Retinal pigment epithelial cell (primary cell): Measurements from ENCODE around the gene VSX2.
A peak's percentile ranks its signal among the peaks of the same experiment; 100 is the strongest.

Experiments used
- DNase-seq: peaks from one replicate; pipeline ENCODE4 v3.0.0-alpha.2; 2010; ENCODE audit warnings: low read depth
- H3K4me3 ChIP-seq: 2 replicates; pipeline ENCODE4 v1.5.1; 2011; ENCODE audit warnings: mild to moderate bottlenecking, low read length, control low read depth, moderate library complexity
- CTCF ChIP-seq: conservative IDR thresholded peaks from 2 replicates; pipeline ENCODE4 v1.5.1; 2011; ENCODE audit warnings: low read depth, low read length, control low read depth, inconsistent platforms

Gene VSX2

DNA sequence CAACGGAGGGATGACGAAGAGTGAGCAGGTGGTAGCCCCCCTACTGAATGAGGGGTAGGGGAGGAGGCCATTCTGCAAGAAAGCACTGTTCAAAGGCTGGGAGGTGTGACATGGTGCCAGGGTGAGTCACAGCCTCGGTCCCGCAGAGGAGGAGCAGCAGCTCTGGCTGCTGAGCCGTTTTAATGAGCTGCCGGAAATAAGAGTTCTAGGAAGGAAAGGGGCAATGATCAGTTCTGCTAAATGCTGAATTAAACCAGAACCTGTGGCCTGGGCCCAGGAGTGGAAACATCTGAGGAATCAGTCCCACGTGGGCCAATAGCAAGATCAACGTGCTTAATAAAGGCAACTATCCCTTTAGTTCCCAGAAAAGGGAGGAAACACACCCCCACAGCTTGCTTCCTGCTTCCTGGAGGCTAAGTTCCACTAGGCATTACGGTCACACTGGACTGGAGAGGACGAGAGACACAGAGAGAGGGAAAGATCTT lies 59.9 kb downstream of the VSX2 start:
- DNase-seq: no peak
- no peak for TF ChIP-seq CTCF
- no peak overlapping the region for H3K4me3 ChIP-seq

- no peak for DNase-seq
- peak overlapping the region; percentile 88 for H3K4me3 ChIP-seq
- TF ChIP-seq CTCF: no peak
These were observed 62.4 kb downstream of the VSX2 start for GRCh38 chr14:74301594-74302151.

DNA sequence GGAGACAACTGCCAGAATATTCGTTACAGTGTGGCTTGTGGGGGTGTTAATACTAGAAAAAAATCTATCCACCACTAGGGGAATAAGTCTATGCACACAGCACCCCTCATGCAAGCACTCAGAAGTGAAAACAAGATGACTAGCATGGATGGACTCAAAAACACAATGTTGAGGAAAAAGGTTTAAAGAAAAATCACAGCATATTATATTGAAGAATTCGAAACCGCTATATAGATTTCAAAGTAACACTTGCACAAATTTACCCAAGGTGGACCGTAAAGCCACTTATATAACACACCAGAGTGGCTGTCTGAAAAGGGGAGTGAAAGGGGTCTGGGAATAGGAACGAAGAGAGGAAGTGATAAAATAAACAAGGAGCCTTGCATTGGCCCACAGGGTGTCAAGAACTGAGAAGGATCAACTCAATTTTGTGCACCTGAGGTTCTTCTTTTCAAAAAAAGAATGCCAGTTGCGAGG lies 62.9 kb downstream of the VSX2 start:
- peak; percentile 52 for TF ChIP-seq CTCF
- DNase-seq: peak; percentile 27
- peak overlapping the region; percentile 88 for H3K4me3 ChIP-seq

GRCh38 chr14:74302634-74303569 lies 63.7 kb downstream of the VSX2 start, which contains the start of gene ABCD4:
Gene ABCD4, minus strand, starts transcription at chr14:74302934. Its CDS starts 22 bp downstream, at chr14:74302912.
- TF ChIP-seq CTCF: peak; percentile 55
- H3K4me3 ChIP-seq: peak within 1 kb of the TSS; percentile 88
- peak; percentile 76 for DNase-seq

DNA sequence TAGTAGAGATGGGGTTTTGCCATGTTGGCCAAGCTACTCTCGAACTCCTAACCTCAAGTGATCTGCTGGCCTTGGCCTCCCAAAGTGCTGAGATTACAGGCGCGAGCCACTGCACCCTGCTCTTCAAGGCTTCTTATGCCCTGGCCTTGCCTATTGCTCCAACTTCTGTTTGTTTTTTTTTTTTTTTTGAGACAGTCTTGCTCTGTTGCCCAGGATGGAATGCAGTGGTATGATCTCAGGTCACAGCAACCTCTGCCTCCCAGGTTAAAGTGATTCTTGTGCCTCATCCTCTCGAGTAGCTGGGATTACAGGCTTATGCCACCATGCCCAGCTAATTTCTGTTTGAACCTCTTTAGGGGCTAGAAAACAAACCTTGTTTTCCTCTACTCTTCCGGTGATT lies 69.4 kb downstream of the VSX2 start:
- DNase-seq: no peak
- no peak for TF ChIP-seq CTCF
- H3K4me3 ChIP-seq: no peak overlapping the region

DNA sequence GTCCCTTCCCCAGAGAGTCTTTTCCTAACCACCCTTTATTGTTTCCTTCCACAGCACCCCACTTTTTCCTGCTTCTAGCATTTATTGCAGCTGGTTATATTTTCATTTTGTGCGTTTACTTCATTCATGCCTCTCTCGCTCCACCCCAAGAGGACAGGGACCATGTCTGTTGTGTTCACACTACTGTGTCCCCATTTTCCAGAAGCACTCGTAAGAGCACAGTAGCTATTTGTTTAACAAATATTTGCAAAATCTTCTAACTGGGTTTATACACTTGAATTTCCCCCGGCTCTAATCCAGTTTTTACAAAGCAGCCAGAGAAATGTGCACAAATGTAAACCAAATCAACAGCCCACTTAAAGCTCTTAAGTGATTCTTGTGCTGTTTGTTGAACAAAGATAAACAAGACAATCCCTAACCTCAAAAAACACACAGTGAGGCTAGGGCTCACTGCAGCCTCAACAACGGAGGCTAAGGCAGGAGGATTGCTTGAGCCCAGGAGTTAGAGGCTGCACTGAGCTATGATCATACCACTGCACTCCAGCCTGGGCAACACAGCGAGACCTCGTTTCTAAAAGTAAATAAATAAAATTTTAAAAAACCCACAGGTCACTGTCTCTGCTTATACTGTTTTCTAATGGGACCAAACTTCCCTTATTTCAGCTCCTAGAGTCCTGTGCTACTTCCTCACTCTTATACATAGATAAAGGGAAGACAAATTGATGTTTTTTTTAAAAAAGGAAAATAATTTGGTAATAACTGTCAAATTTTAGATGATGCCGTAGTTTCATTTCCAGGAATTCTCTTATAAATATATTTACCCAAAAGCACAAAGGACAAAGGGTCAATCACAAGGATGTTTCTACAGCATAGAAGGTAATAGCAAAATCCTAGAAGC lies 70.1 kb downstream of the VSX2 start:
- DNase-seq: no peak
- TF ChIP-seq CTCF: no peak
- H3K4me3 ChIP-seq: no peak overlapping the region
